Stomach (tissue), 9 donors: ENCODE results near the gene IBSP. TPM values are rescaled to one million over a fixed set of nuclear protein-coding genes. Genes with fewer than 3 reads are reported as not detected.

Experiments used
- DNase-seq, 2 donors: peaks; one replicate each; pipeline versions ENCODE4 v3.0.0 to v3.0.0-alpha.2; 2013 to 2019
- H3K27ac ChIP-seq, 5 donors: fragments of 200-600 bp in 4 of 5; sonication (generic) in 4 of 5; one replicate each; pipeline ENCODE4 v1.5.1; 2013 to 2019; ENCODE audit warnings: mild to moderate bottlenecking in 1 of 5, moderate library complexity in 1 of 5
- H3K27me3 ChIP-seq, 3 donors: fragments of 200-600 bp; sonication (generic); one replicate each; pipeline ENCODE4 v1.5.1; 2017 to 2019; ENCODE audit warnings: mixed run types in 1 of 3
- H3K36me3 ChIP-seq, 4 donors: fragments of 200-600 bp; sonication (generic); 1 replicate in 3 of 4; 2 replicates in 1 of 4; pipeline ENCODE4 v1.5.1; 2016 to 2019
- H3K4me1 ChIP-seq, 4 donors: fragments of 200-600 bp; sonication (generic); one replicate each; pipeline ENCODE4 v1.5.1; 2016 to 2019
- H3K4me3 ChIP-seq, 4 donors: fragments of 200-600 bp; sonication (generic) in 3 of 4; one replicate each; pipeline ENCODE4 v1.5.1; 2016 to 2019; ENCODE audit warnings: mild to moderate bottlenecking in 1 of 4
- H3K9me3 ChIP-seq, 4 donors: fragments of 200-600 bp; sonication (generic); one replicate each; pipeline ENCODE4 v1.5.1; 2016 to 2019
- EP300 ChIP-seq: sonication (generic); formaldehyde crosslinking; IDR thresholded peaks from one replicate; pipeline ENCODE4 v1.6.1; 2017; ENCODE audit warnings: antibody characterized with exemption
- POLR2A ChIP-seq, 4 donors: fragments of 450-650 bp; IDR thresholded peaks; one replicate each; pipeline ENCODE4 v1.6.1; 2016; ENCODE audit warnings: antibody characterized with exemption in 4 of 4, control low read depth in 2 of 4, mild to moderate bottlenecking in 1 of 4, moderate library complexity in 1 of 4
- POLR2AphosphoS5 ChIP-seq, 3 donors: sonication (generic); formaldehyde crosslinking; IDR thresholded peaks; one replicate each; pipeline ENCODE4 v1.6.1; 2016; ENCODE audit warnings: antibody characterized with exemption in 3 of 3
- WGBS, 5 donors: extraction: QIAGEN DNeasy Blood & Tissue Kit in 3 of 5; methylation state at CpG; one replicate each; pipeline versions ENCODE4 v1.1.5 to v1.1.7; 2013 to 2018; 5-methylcytosine and 5-hydroxymethylcytosine counted together
- intact Hi-C: fragments of 100-400 bp; cut with DNase I; formaldehyde crosslinking; loops from one replicate; pipeline ENCODE4 v1.15.1; 2023; ENCODE audit warnings: low total_unique reads
- polyA plus RNA-seq, 3 donors: library from polyadenylated mRNA; stranded (reverse); fragments of 200-250 nt; gene quantifications; one replicate each; pipeline ENCODE4 v1.2.3, GENCODE V29; 2013
- total RNA-seq, 5 donors: library from RNA; depleted of rRNA; stranded (reverse); fragments of >200 nt; gene quantifications; one replicate each; pipeline versions ENCODE4 v1.1.0 to v1.2.3, GENCODE V29; 2014 to 2016
- TF ChIP-seq, protein P1 (sequence below), 7 experiments: fragments of 450-650 bp in 4 of 7; fragments of 200-600 bp in 3 of 7; sonication (generic) in 3 of 7; IDR thresholded peaks; one replicate each; pipeline ENCODE4 v1.5.1; 2016 to 2019; ENCODE audit warnings: antibody characterized with exemption in 7 of 7, control low read depth in 2 of 7, mild to moderate bottlenecking in 1 of 7
- donor health status: healthy with polysubstance abuse.
- donor health status: Bipolar disorder and iron deficiency.
- donor health status: healthy.

The IBSP gene
- total and polyA plus RNA-seq, 8 donors = not detected

DNA sequence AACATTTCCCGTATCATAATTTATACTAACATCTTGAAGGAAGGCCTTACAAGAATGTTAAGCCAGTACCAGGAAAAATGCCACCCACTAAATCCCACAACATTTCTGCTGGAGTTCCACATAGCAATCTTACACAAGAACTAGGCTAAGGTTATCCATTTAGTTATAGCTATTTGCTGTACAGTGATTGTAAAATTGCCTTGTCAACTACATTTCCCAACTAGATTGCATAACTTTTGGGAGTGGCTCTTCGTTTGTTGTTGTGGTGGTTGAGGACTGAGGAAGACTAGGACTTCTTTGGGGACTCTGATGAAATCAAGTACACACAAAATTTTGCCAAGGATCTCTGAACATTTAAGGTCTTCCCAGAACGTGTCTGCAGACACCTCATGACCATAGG, 8.0 kb downstream of the IBSP start:
- no peak for DNase-seq
- 58 to 73% (median 66%) methylated on average over 3 of the region's 3 CpGs for WGBS, 5 donors
- Histone ChIP-seq H3K9me3 (no peaks in the 10 kb centered on the region), H3K27ac (no peak overlapping the region), H3K4me3 (no peak overlapping the region), H3K36me3 (no peaks in the 10 kb centered on the region), H3K27me3 (no peaks in the 10 kb centered on the region), H3K4me1 (no peaks in the 10 kb centered on the region)
- TF ChIP-seq POLR2AphosphoS5 (IDR thresholded peaks at IDR 0.05) = no peak
- no peak for TF ChIP-seq EP300
- TF ChIP-seq POLR2A (IDR thresholded peaks at IDR 0.05) = no peak
- TF ChIP-seq, protein P1, sequence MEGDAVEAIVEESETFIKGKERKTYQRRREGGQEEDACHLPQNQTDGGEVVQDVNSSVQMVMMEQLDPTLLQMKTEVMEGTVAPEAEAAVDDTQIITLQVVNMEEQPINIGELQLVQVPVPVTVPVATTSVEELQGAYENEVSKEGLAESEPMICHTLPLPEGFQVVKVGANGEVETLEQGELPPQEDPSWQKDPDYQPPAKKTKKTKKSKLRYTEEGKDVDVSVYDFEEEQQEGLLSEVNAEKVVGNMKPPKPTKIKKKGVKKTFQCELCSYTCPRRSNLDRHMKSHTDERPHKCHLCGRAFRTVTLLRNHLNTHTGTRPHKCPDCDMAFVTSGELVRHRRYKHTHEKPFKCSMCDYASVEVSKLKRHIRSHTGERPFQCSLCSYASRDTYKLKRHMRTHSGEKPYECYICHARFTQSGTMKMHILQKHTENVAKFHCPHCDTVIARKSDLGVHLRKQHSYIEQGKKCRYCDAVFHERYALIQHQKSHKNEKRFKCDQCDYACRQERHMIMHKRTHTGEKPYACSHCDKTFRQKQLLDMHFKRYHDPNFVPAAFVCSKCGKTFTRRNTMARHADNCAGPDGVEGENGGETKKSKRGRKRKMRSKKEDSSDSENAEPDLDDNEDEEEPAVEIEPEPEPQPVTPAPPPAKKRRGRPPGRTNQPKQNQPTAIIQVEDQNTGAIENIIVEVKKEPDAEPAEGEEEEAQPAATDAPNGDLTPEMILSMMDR (IDR thresholded peaks at IDR 0.05) = no peak
- intact Hi-C loops = no loop called here

DNA sequence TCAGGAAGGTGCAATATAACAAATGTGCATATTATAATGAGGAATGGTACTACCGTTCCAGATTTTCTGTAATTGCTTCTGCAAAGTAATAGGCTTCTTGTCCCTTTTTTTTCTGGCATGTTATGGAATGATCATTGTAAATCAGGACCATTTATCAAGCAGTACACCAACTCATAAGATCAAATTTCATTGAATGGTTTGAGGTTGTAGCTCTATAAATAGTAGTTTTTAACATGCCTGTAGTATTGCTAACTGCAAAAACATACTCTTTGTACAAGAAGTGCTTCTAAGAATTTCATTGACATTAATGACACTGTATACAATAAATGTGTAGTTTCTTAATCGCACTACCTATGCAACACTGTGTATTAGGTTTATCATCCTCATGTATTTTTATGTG, 12.6 kb downstream of the IBSP start:
- H3K27ac ChIP-seq = no peak overlapping the region
- no peaks in the 10 kb centered on the region for H3K27me3 ChIP-seq
- no peak overlapping the region for H3K4me3 ChIP-seq
- H3K4me1 ChIP-seq = no peaks in the 10 kb centered on the region
- TF ChIP-seq POLR2A (IDR thresholded peaks at IDR 0.05) = no peak
- TF ChIP-seq, protein P1 (IDR thresholded peaks at IDR 0.05) = no peak
- no peak for TF ChIP-seq EP300
- no peak for TF ChIP-seq POLR2AphosphoS5 (IDR thresholded peaks at IDR 0.05)
- H3K9me3 ChIP-seq = no peaks in the 10 kb centered on the region
- 87 to 96% (median 94%) methylated on average over 2 of the region's 2 CpGs for WGBS, 5 donors
- no peaks in the 10 kb centered on the region for H3K36me3 ChIP-seq
- intact Hi-C loops = no loop called here
- DNase-seq = no peak

GRCh38 chr4:87819281-87819919, 20.0 kb downstream of the IBSP start:
- intact Hi-C loops = no loop called here
- no peak overlapping the region for H3K27ac ChIP-seq
- WGBS, 5 donors = 62 to 81% (median 71%) methylated on average over 7 to 8 of the region's 8 CpGs
- H3K4me3 ChIP-seq = no peak overlapping the region
- TF ChIP-seq POLR2A (IDR thresholded peaks at IDR 0.05) (no peak), EP300 (no peak), POLR2AphosphoS5 (IDR thresholded peaks at IDR 0.05) (no peak)
- TF ChIP-seq, protein P1 (IDR thresholded peaks at IDR 0.05) = no peak
- H3K36me3 ChIP-seq = no peaks in the 10 kb centered on the region
- DNase-seq = no peak
- no peaks in the 10 kb centered on the region for H3K4me1 ChIP-seq
- no peaks in the 10 kb centered on the region for H3K27me3 ChIP-seq
- no peaks in the 10 kb centered on the region for H3K9me3 ChIP-seq

GRCh38 chr4:87823200-87823599, 23.8 kb downstream of the IBSP start:
- DNase-seq = no peak
- no peaks in the 10 kb centered on the region for H3K4me1 ChIP-seq
- no peaks in the 10 kb centered on the region for H3K36me3 ChIP-seq
- no peaks in the 10 kb centered on the region for H3K27me3 ChIP-seq
- 41 to 67% (median 54%) methylated on average over 4 of the region's 4 CpGs for WGBS, 5 donors
- H3K4me3 ChIP-seq = no peak overlapping the region
- no peaks in the 10 kb centered on the region for H3K9me3 ChIP-seq
- intact Hi-C loops = no loop called here
- H3K27ac ChIP-seq = no peak overlapping the region
- TF ChIP-seq POLR2AphosphoS5 (IDR thresholded peaks at IDR 0.05) (no peak), EP300 (no peak), POLR2A (IDR thresholded peaks at IDR 0.05) (no peak)
- TF ChIP-seq, protein P1 (IDR thresholded peaks at IDR 0.05) = no peak
